ENCODE data around the gene WNT16. TPM values are rescaled to one million over a fixed set of nuclear protein-coding genes. Genes with fewer than 3 reads are reported as not detected.

The WNT16 gene
- total RNA-seq, 1 experiment from 2014 or later: 0.39 TPM

DNA sequence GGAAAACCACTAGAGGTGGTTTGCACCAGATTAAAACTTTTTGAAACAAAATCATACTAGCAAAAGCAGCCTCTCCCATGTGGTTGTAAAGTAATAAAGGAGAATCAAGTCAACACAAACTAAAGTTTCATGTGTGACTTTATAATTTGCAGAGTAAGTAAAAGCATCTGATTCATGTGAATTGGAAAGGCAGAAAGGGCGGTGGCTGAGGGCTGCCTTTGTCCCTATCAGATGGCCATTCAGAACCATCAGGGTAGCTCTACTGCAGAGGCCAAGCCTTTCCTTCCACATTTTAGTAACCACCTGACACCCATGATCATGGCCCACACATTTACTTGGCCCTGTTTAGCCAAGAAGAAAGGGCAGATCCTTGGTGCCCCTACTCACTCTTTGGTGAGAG is 15.7 kb downstream of the WNT16 start:
- DNase-seq (ENCODE audit: low read depth, low spot score): no peak
- H3K4me3 ChIP-seq (ENCODE audit: low read depth in 2 of 2, low read length in 2 of 2): no peak overlapping the region
- no peaks in the 10 kb centered on the region for H3K27me3 ChIP-seq (ENCODE audit: control insufficient read depth, insufficient read depth, low read length)
- intact Hi-C loops (cut with micrococcal nuclease; ENCODE audit: unreplicated experiment) (no loop called here), in situ Hi-C loops (cut with HindIII; ENCODE audit: low pct_unique_long_range_greater_than_20kb, low sequenced_read_pairs) (no loop called here)
- H3K4me1 ChIP-seq (ENCODE audit: control insufficient read depth, insufficient read depth, low read length): no peaks in the 10 kb centered on the region; the same call in 1 of the 2 replicates
- no peak overlapping the region for H3K27ac ChIP-seq (ENCODE audit: low read length)
- ChIA-PET POLR2A (no interaction called here), CTCF (no interaction called here)
- H3K36me3 ChIP-seq (ENCODE audit: control insufficient read depth, insufficient read depth, low read length): peaks cover 3% of the 10 kb centered on the region; the same call in 1 of the 2 replicates
- TF ChIP-seq POLR2AphosphoS5 (IDR thresholded peaks at IDR 0.05; ENCODE audit: low read depth, low read length) (no peak), SIN3A (IDR thresholded peaks at IDR 0.05; ENCODE audit: borderline replicate concordance, insufficient read depth, low read depth, low read length) (no peak), TCF7L2 (IDR thresholded peaks at IDR 0.05; ENCODE audit: low read depth, low read length) (no peak)
- TF ChIP-seq, protein P1, sequence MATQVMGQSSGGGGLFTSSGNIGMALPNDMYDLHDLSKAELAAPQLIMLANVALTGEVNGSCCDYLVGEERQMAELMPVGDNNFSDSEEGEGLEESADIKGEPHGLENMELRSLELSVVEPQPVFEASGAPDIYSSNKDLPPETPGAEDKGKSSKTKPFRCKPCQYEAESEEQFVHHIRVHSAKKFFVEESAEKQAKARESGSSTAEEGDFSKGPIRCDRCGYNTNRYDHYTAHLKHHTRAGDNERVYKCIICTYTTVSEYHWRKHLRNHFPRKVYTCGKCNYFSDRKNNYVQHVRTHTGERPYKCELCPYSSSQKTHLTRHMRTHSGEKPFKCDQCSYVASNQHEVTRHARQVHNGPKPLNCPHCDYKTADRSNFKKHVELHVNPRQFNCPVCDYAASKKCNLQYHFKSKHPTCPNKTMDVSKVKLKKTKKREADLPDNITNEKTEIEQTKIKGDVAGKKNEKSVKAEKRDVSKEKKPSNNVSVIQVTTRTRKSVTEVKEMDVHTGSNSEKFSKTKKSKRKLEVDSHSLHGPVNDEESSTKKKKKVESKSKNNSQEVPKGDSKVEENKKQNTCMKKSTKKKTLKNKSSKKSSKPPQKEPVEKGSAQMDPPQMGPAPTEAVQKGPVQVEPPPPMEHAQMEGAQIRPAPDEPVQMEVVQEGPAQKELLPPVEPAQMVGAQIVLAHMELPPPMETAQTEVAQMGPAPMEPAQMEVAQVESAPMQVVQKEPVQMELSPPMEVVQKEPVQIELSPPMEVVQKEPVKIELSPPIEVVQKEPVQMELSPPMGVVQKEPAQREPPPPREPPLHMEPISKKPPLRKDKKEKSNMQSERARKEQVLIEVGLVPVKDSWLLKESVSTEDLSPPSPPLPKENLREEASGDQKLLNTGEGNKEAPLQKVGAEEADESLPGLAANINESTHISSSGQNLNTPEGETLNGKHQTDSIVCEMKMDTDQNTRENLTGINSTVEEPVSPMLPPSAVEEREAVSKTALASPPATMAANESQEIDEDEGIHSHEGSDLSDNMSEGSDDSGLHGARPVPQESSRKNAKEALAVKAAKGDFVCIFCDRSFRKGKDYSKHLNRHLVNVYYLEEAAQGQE (IDR thresholded peaks at IDR 0.05; ENCODE audit: insufficient read depth in 1 of 2, low read depth in 2 of 2, low read length in 1 of 2): no peak
- TF ChIP-seq, protein P2, sequence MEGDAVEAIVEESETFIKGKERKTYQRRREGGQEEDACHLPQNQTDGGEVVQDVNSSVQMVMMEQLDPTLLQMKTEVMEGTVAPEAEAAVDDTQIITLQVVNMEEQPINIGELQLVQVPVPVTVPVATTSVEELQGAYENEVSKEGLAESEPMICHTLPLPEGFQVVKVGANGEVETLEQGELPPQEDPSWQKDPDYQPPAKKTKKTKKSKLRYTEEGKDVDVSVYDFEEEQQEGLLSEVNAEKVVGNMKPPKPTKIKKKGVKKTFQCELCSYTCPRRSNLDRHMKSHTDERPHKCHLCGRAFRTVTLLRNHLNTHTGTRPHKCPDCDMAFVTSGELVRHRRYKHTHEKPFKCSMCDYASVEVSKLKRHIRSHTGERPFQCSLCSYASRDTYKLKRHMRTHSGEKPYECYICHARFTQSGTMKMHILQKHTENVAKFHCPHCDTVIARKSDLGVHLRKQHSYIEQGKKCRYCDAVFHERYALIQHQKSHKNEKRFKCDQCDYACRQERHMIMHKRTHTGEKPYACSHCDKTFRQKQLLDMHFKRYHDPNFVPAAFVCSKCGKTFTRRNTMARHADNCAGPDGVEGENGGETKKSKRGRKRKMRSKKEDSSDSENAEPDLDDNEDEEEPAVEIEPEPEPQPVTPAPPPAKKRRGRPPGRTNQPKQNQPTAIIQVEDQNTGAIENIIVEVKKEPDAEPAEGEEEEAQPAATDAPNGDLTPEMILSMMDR (IDR thresholded peaks at IDR 0.05): no peak
- no TSS peak for BruUV-seq (replicated peaks)
- no peaks in the 10 kb centered on the region for H3K9me3 ChIP-seq (ENCODE audit: control insufficient read depth, insufficient read depth, low read depth, low read length)
- no peak for ATAC-seq

DNA sequence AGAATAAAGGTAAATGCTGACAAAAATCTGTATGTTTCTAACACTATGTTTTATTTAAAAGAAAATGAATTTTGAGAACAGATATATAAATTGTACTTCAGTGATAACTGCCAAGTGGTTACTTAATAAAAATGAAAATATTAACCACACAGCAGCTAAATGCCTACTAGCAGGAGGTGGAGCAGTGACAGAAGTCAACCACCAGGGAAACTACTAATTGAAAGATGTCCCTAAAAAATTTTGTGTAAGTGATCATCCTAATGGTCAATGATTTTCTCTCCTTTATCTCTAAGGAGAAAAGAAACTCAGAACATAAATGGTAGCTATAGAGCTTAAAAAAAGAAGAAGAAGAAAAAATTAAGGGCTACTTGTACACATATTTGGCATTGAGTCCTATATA is 22.9 kb downstream of the WNT16 start:
- Histone ChIP-seq H3K36me3 (ENCODE audit: control insufficient read depth, insufficient read depth, low read length) (peaks cover 25% of the 10 kb centered on the region), H3K4me3 (ENCODE audit: low read depth in 2 of 2, low read length in 2 of 2) (no peak overlapping the region), H3K9me3 (ENCODE audit: control insufficient read depth, insufficient read depth, low read depth, low read length) (no peaks in the 10 kb centered on the region), H3K4me1 (ENCODE audit: control insufficient read depth, insufficient read depth, low read length) (no peaks in the 10 kb centered on the region), H3K27ac (ENCODE audit: low read length) (no peak overlapping the region), H3K27me3 (ENCODE audit: control insufficient read depth, insufficient read depth, low read length) (no peaks in the 10 kb centered on the region)
- DNase-seq (ENCODE audit: low read depth, low spot score): no peak
- intact Hi-C loops (cut with micrococcal nuclease; ENCODE audit: unreplicated experiment): no loop called here
- POLR2A ChIA-PET: no interaction called here
- CTCF ChIA-PET: interaction anchor here (0.7 kb wide), 2 partner anchors 48 to 86 kb away, joined by 3 to 5 read pairs; no protein-coding TSS in a partner anchor
- TF ChIP-seq, protein P2 (IDR thresholded peaks at IDR 0.05): no peak; the same call in 1 of the 2 replicates
- TF ChIP-seq TCF7L2 (IDR thresholded peaks at IDR 0.05; ENCODE audit: low read depth, low read length): no peak
- TF ChIP-seq POLR2AphosphoS5 (IDR thresholded peaks at IDR 0.05; ENCODE audit: low read depth, low read length): no peak
- TF ChIP-seq SIN3A (IDR thresholded peaks at IDR 0.05; ENCODE audit: borderline replicate concordance, insufficient read depth, low read depth, low read length): no peak
- TF ChIP-seq, protein P1 (IDR thresholded peaks at IDR 0.05; ENCODE audit: insufficient read depth in 1 of 2, low read depth in 2 of 2, low read length in 1 of 2): no peak
- in situ Hi-C loops (cut with HindIII; ENCODE audit: low pct_unique_long_range_greater_than_20kb, low sequenced_read_pairs): no loop called here
- ATAC-seq: no peak
- BruUV-seq (replicated peaks): no TSS peak
